BLaER1 (cell line): Measurements from ENCODE around the gene LSM12.
"Not testable (repeated sequence)": the region's sequence is repeated elsewhere in the genome, so short reads cannot be mapped to it uniquely, and the experiment has no call there.

ENCODE experiments used
- H3K27ac ChIP-seq: shearing (Covaris generic); formaldehyde crosslinking; 2 replicates; pipeline ENCODE4 v1.8.1; 2022
- H3K27me3 ChIP-seq: shearing (Covaris generic); formaldehyde crosslinking; 2 replicates; pipeline ENCODE4 v1.8.1; 2022
- H3K36me3 ChIP-seq: shearing (Covaris generic); formaldehyde crosslinking; 2 replicates; pipeline ENCODE4 v1.8.1; 2022
- H3K4me1 ChIP-seq: shearing (Covaris generic); formaldehyde crosslinking; 2 replicates; pipeline ENCODE4 v1.8.1; 2022
- H3K4me2 ChIP-seq: shearing (Covaris generic); formaldehyde crosslinking; 2 replicates; pipeline ENCODE4 v1.8.1; 2022
- H3K4me3 ChIP-seq: shearing (Covaris generic); formaldehyde crosslinking; 2 replicates; pipeline ENCODE4 v1.8.1; 2022
- H3K9ac ChIP-seq: shearing (Covaris generic); formaldehyde crosslinking; 2 replicates; pipeline ENCODE4 v1.8.1; 2022
- H3K9me3 ChIP-seq: shearing (Covaris generic); formaldehyde crosslinking; 2 replicates; pipeline ENCODE4 v1.8.1; 2022
- H4K20me1 ChIP-seq: shearing (Covaris generic); formaldehyde crosslinking; 2 replicates; pipeline ENCODE4 v1.8.1; 2022
- Cebpa-rat ChIP-seq: shearing (Covaris generic); IDR thresholded peaks from 2 replicates; pipeline ENCODE4 v1.8.1; 2022

LSM12 gene

DNA sequence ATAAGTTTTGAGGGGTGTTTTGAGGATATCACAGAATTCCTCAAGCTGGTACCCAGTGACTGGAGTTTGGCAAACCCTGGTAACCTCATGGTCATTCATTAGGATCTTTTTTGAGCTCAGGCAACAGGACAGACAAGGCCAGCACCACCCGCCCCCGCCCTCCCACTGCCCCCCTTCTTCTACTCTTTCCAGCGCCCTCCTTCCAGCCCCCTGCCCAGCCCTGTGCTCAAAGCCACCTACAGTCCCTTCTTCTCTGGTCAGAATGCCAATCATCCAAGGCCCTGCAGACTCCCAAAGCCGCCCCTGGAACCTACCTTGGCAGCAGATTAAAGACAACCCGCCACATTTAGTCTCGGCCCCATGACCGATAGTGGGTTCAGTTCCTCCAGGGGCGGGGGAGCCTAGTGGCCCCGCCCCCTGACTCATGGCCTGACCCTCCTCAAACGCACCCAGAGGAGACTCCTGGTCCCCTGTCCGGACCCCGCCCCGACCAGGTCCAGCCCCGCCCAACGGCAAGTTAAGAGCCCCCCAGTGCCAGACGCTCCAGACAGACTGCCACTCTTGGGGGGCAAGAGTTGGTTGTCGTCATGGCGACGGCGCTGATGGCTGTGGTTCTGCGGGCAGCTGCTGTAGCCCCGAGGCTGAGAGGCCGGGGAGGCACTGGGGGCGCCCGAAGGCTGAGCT, 62.3 kb downstream of the LSM12 start, which contains the start of gene NAGS:
Gene NAGS, plus strand, starts transcription at position 546 of the 684 bp plus-strand sequence. Its CDS starts 42 bp downstream, at position 588.
- no peak within 1 kb of the TSS for H3K9ac ChIP-seq
- H3K4me1 ChIP-seq: peaks cover 36% of the 10 kb centered on the region
- H3K9me3 ChIP-seq: no peaks in the 10 kb centered on the region
- peaks cover 27% of the 10 kb centered on the region for H4K20me1 ChIP-seq
- H3K27ac ChIP-seq: no peak within 1 kb of the TSS
- H3K36me3 ChIP-seq: 0 out of 2 replicates have a peak, but pooled peaks cover under 1% of the 10 kb centered on the region
- no peak for TF ChIP-seq Cebpa-rat
- peaks cover 68% of the 10 kb centered on the region for H3K27me3 ChIP-seq
- no peak within 1 kb of the TSS for H3K4me2 ChIP-seq
- H3K4me3 ChIP-seq: 0 out of 2 replicates have a peak within 1 kb of the TSS, but pooled peaks have one; percentile 11

- peaks cover 66% of the 10 kb centered on the region for H3K27me3 ChIP-seq
- no peaks in the 10 kb centered on the region for H3K9me3 ChIP-seq
- no peak for TF ChIP-seq Cebpa-rat
- H3K36me3 ChIP-seq: no peaks in the 10 kb centered on the region
- no peak overlapping the region for H3K27ac ChIP-seq
- peaks cover 23% of the 10 kb centered on the region for H4K20me1 ChIP-seq
- H3K4me3 ChIP-seq: no peak overlapping the region
- H3K9ac ChIP-seq: no peak overlapping the region
- no peak overlapping the region for H3K4me2 ChIP-seq
- peaks cover 17% of the 10 kb centered on the region for H3K4me1 ChIP-seq
Measured at GRCh38 chr17:44002141-44002848, 64.2 kb downstream of the LSM12 start.

DNA sequence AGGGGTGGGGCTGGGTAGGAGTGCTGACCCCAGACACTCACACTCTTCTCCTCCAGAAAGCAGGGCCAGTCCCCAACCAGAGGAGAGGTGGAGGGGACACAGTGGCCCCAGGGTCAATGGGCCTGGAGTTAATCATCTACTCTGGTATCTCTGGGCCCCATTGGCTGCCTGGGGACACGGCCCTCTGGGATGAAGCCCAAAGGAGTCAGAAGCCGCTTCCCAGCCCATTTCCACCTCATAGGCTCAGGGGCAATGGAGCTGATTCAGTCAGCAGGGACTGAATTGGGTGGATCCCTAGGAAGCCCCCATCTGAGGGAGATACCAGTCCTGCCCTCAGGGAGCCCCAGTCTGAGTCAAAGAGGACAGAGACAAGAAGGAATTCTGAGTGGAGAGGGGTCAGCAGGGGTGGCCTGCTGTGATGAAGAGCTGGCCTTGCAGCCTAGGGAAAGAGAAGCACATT, 65.0 kb downstream of the LSM12 start:
- Histone ChIP-seq H3K4me3 (no peak overlapping the region), H3K4me2 (no peak overlapping the region), H3K36me3 (no peaks in the 10 kb centered on the region), H3K9ac (no peak overlapping the region), H4K20me1 (peaks cover 22% of the 10 kb centered on the region), H3K4me1 (peaks cover 13% of the 10 kb centered on the region), H3K9me3 (no peaks in the 10 kb centered on the region), H3K27me3 (peaks cover 58% of the 10 kb centered on the region), H3K27ac (no peak overlapping the region)
- no peak for TF ChIP-seq Cebpa-rat

DNA sequence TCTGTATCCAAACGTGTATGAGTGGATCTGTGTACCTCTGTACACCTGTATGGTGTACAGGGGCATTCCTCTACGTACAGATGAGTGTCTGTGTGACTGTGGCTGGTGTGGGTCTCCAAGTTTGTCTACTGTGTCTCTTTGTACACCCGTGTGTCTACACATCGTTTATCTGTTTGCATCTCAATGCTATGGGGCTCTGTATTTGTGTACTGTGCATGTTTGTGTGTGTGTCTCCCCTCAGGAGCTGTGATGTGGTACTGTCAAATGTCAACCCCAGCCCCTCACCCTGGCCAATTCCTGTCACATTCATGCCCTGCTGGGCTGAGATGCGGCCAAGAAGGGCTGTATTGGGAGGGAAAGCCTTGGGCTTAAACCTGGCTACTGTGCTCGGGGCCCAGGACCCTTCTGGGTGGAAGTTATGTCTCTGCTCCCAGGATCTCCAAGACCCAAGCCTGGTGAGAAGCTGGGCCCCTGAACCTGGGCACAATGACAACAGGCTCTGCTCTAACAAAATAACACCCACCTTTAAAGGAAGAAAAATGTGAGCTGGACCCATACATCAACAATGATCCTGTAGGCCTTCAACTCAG, 65.5 kb downstream of the LSM12 start:
- Histone ChIP-seq H4K20me1 (peaks cover 17% of the 10 kb centered on the region), H3K27me3 (peaks cover 58% of the 10 kb centered on the region), H3K4me3 (no peak overlapping the region), H3K9me3 (no peaks in the 10 kb centered on the region), H3K27ac (no peak overlapping the region), H3K36me3 (no peaks in the 10 kb centered on the region), H3K4me2 (no peak overlapping the region), H3K9ac (no peak overlapping the region), H3K4me1 (peaks cover 8% of the 10 kb centered on the region; the same call in 1 of the 2 replicates)
- TF ChIP-seq Cebpa-rat: no peak

- Histone ChIP-seq H3K9me3 (no peaks in the 10 kb centered on the region), H3K27me3 (peaks cover 53% of the 10 kb centered on the region), H3K4me3 (no peak overlapping the region), H3K4me1 (peaks cover 7% of the 10 kb centered on the region; the same call in 1 of the 2 replicates), H3K27ac (no peak overlapping the region), H3K4me2 (no peak overlapping the region), H3K36me3 (no peaks in the 10 kb centered on the region), H3K9ac (no peak overlapping the region), H4K20me1 (peaks cover 10% of the 10 kb centered on the region)
- TF ChIP-seq Cebpa-rat: no peak
Measured at GRCh38 chr17:44000141-44000860, 66.2 kb downstream of the LSM12 start.

- TF ChIP-seq Cebpa-rat: no peak
- H3K27me3 ChIP-seq: peaks cover 53% of the 10 kb centered on the region
- no peak overlapping the region for H3K4me3 ChIP-seq
- no peaks in the 10 kb centered on the region for H3K36me3 ChIP-seq
- no peaks in the 10 kb centered on the region for H3K9me3 ChIP-seq
- no peak overlapping the region for H3K27ac ChIP-seq
- H3K4me1 ChIP-seq: no peaks in the 10 kb centered on the region
- H4K20me1 ChIP-seq: no peaks in the 10 kb centered on the region
- no peak overlapping the region for H3K4me2 ChIP-seq
- H3K9ac ChIP-seq: no peak overlapping the region
Measured at GRCh38 chr17:43999024-43999423, 67.4 kb downstream of the LSM12 start.

DNA sequence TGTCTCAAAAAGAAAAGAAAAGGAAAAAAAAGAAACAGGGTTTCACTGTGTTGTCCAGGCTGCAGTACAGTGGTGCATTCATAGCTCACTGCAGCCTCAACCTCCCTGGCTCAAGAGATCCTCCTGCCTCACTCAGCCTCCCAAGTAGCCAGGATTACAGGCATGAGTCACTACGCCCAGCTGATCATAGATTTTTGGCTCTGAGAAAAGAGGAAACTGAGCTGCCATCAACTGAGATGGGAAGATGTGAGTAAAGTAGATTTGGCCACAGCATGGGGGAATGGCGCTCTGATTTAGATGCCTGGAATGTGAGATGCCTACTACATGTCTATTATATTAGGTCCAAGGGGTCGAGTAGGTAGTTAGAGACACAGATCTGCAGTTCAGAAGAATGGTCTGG, 67.9 kb downstream of the LSM12 start:
- peaks cover 52% of the 10 kb centered on the region for H3K27me3 ChIP-seq
- no peak overlapping the region for H3K9ac ChIP-seq
- no peaks in the 10 kb centered on the region for H3K9me3 ChIP-seq
- no peaks in the 10 kb centered on the region for H4K20me1 ChIP-seq
- H3K27ac ChIP-seq: no peak overlapping the region
- no peaks in the 10 kb centered on the region for H3K36me3 ChIP-seq
- no peaks in the 10 kb centered on the region for H3K4me1 ChIP-seq
- H3K4me3 ChIP-seq: no peak overlapping the region
- no peak for TF ChIP-seq Cebpa-rat
- no peak overlapping the region for H3K4me2 ChIP-seq

DNA sequence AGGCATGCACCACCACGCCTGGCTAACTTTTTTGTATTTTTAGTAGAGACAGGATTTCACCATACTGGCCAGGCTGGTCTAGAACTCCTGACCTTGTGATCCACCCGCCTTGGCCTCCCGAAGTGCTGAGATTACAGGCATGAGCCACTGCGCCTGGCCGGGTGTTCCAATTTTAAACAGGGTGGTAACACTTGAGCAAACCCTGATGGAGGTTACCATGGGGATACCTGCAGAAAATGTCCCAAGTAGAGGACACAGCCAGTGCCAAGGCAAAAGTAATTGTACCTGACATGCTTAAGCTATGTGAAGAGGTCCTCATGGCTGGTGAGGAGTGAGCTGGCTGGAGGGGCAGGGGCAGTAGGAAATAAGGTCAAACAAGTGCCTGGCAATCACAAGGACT, 69.3 kb downstream of the LSM12 start:
- not testable (repeated sequence) for H3K9ac ChIP-seq, H3K4me3 ChIP-seq, H4K20me1 ChIP-seq, H3K36me3 ChIP-seq, H3K27ac ChIP-seq, H3K9me3 ChIP-seq, H3K4me1 ChIP-seq, H3K4me2 ChIP-seq
- H3K27me3 ChIP-seq: peaks cover 38% of the 10 kb centered on the region

DNA sequence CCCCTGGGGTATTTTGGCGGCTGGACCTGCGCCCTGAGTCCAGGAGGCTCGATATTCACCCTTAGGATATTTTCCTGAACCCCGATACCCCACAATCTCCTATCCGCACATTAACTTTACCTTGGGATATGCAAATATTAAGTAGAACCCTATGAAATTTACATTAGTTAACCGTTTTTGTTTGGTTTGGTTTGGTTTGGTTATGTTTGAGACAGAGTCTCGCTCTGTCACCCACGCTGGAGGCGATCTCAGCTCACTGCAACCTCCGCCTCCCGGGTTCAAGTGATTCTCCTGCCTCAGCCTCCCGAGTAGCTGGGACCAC, 71.4 kb downstream of the LSM12 start:
- H3K4me3 ChIP-seq: peak overlapping the region; percentile 44; the same call in 1 of the 2 replicates
- H3K9ac ChIP-seq: no peak overlapping the region
- H3K4me1 ChIP-seq: no peaks in the 10 kb centered on the region
- H3K9me3 ChIP-seq: no peaks in the 10 kb centered on the region
- no peak for TF ChIP-seq Cebpa-rat
- peaks cover 23% of the 10 kb centered on the region for H3K27me3 ChIP-seq
- H4K20me1 ChIP-seq: no peaks in the 10 kb centered on the region
- H3K36me3 ChIP-seq: no peaks in the 10 kb centered on the region
- H3K4me2 ChIP-seq: peak overlapping the region; percentile 60
- no peak overlapping the region for H3K27ac ChIP-seq
